HG02973 (cell line): ENCODE results near the gene GPBAR1.

Experiments
- ATAC-seq: cut with Tn5 transposase; IDR thresholded peaks from one replicate; pipeline ENCODE4 v1.9.1; 2021; ENCODE audit warnings: moderate library complexity; ENCODE audit not compliant: unreplicated experiment

The GPBAR1 gene

DNA sequence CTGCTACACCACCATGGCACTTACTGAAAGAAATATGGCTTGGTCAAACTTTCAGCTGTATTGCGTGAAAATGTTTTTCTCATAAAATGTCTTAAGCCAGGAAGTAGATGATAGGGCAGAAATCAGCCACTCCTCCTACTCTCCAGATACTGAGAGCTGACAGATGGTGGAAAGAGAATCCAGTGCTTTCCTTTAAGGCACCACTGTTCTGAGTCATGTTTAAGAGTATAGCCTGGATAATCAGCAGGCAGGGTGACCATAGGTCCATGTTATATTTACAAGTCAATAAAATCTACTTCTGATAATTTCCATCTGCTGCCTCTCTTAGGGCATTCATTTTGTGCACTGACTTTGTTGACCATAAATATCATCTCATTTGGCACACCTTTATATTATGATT is 21.9 kb upstream of the GPBAR1 start:
- no peak for ATAC-seq

DNA sequence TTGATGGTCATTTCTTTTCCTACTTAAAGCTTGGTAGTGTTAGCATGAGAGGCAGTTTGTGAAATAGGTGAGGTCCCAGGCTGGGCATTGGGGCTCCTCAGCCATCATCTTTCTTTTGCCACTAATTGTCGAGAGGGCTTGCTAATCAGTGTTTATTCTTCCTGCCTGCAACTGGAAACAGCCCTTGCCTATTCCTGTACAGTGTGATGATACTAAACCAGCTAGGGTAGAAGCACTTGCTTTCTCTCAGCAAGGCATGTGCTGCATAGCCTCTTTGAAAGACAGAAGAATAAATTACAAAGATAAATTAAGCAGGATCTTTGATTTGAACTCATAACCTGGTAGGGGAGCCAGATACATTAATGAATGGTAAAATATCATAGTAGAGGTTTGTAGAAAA is 16.6 kb upstream of the GPBAR1 start:
- ATAC-seq: no peak

DNA sequence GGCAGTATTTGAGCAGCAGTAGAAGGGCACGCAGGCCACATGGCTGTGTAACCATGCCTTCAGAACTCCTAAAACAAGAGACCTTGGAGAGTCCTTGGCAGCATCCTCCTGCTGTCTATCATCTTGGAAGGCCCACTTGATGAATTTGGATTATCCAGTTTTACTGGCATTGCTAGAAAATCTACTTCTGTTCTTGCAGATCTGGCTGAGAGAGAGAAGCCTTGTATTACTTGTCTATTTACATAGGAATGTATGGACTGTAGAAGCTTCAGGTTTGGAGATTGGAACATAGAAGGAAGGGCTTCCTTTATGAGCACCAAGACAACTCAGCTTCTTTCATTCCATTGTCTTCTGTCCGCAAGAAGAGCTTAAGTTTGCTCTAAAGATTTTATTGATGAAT is 16.1 kb upstream of the GPBAR1 start:
- ATAC-seq: no peak

DNA sequence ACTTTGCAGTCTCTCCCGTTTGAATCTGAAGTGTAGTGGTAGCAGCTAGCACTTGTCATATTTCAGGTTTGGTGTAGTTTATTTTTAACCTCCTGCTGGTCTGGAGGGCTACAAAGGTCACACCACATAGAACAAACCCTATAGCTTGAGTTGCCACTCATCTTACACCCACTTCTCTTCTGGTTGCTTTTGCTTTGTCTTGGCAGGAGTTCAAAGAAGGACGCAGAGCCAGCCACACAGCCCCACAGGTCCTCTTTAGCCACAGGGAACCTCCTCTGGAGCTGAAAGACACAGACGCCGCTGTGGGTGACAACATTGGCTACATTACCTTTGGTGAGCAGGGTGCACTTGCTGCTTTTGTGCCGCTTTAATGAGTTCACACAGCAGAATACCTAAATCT is 15.6 kb upstream of the GPBAR1 start:
- ATAC-seq: no peak

DNA sequence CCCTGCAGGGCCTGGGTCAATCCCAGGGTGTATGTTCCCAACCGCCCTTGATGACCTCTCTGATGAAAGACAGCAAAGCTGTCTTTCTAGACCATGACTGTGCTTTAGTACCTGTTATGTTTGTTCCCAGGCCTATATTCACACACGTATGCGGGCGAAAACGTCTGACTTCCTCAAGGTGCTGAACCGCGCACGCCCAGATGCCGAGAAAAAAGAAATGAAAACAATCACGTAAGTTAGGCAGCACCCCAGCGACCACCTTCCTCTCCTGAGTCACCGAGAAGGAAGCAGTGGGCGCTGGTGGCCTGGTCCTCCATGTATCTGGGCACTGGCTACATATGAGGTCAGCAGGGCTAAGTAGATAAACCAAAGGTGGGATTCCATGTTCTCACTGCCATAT is 11.1 kb upstream of the GPBAR1 start:
- ATAC-seq: no peak

DNA sequence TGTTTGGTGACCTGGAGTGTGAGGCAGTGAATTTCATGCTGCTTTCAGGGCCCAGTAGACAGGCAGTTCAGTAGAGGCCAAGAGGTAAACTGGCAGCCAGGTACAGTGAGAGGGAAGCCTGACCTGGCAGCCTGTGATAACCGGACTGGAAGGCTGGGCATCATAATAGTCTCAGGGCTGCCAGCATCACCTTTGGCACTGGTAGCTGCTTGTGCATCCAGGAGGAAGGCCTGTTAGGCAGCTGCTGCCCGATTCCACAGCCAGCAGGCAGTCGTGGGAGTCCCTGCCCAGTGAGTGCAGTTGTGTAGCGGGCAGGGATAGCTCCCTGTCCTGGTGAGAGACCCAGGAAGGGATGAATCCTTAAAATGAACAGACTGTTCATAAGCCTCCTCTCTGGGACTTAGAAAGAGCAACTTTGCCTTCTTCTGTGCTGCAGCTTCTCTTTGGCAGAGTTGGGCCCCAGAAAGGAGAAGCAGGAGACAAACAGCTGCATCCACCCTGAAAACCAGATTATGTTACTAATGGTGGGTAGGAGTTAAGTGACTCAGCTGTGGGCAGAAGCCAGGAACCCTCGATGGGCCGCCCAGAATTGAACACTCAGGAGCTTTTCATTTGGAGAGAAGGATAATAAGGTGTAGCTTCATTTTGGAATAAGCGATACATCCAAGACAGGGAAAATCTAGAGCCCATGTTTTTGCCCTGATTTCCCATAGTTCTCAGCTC is 8.1 kb upstream of the GPBAR1 start:
- no peak for ATAC-seq

DNA sequence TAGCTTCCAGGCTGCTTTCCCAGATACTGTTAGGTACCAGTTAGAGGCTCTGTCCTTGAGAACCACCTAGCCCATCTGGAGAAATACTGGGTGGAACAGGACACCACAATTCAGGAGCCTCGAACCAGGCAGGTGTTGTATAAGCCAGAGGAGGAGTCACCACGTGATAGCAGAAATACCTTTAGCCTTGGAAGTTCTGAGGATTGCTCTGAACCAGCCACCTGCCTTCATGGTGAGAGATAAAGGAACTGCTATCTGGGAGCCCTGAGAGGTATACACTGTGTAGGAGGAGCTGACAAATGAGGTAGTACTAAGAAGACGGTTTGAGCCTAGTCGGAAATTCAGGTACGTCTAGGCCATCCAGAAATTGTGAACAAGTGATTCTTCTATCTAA is 7.6 kb upstream of the GPBAR1 start:
- no peak for ATAC-seq

DNA sequence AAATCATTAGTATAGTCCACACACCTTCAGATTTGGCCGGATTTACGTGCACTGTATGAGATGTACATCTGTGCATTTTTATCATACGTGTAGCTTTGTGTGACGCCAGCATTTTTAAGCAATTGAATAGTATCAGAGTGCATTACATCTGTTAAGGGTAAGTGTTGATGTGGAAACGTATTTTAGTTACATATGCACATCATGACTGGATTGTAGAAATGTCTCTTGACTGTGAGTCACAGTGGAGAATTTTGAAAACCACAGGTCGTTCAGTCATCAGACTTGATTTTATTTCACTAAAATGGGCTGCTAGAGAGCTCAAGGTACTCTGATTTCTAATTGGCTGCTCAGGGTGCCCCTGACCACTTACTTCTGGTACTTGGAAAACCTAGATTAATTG is 5.4 kb upstream of the GPBAR1 start:
- no peak for ATAC-seq

DNA sequence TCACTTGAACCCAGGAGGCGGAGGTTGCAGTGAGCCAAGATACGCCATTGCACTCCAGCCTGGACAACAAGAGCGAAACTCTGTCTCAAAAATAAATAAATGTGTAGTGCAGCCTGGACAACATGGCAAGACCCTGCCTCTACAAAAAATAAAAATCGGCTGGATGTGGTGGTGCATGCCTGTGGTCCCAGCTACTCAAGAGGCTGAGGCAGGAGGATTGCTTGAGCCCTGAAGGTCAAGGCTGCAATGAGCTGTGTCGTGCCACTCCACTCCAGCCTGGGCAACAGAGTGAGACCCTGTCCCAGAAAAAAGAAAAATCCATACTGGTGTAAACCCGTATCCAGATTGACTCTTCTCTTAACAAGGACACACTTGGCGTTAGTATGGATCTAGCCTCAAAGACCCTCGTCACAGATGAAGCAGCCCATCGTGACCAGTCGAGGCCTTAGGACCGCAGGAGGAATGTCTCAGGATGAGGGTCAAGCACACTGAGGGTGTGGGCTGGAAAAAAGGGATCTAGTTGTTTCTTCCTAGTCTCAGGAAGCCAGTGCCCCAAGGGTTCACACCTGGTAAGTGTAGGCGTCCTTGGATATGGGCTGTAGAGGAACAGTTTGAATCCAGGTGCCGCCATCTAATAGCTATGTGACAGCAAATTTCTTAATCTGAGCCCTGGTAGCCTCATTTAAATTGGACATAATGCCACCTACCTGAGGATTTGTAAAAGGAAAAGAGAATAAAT is 4.0 kb upstream of the GPBAR1 start:
- ATAC-seq: peak; percentile 11

DNA sequence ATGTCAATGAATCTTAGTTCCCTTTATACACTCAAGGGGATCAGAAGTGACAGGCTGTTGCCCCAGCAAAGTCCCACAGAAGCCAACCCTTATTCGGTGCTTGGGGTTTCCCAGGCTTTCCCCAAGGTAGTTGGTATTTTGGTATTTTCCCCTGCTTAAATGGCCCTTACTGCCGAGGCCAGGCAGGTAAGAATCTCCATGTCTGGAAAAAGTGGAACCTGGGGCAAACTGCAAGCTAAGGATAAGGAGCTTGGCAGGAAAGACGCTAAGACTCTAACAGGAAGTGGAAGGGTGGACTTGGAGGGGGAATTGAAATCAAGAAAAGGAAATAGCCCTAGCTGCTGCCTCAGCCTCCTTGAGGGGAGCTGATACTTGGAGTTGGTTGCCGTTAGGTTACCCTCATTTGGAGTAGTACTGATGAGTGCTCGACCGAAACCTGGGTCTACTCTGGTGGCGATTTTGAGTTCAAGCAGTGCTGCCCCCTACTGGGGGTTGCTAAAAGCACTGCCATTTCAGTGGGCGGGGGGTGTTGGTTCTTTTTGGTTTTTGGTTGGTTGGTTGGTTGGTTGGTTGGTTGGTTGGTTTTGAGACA is 3.3 kb upstream of the GPBAR1 start:
- peak; percentile 74 for ATAC-seq

DNA sequence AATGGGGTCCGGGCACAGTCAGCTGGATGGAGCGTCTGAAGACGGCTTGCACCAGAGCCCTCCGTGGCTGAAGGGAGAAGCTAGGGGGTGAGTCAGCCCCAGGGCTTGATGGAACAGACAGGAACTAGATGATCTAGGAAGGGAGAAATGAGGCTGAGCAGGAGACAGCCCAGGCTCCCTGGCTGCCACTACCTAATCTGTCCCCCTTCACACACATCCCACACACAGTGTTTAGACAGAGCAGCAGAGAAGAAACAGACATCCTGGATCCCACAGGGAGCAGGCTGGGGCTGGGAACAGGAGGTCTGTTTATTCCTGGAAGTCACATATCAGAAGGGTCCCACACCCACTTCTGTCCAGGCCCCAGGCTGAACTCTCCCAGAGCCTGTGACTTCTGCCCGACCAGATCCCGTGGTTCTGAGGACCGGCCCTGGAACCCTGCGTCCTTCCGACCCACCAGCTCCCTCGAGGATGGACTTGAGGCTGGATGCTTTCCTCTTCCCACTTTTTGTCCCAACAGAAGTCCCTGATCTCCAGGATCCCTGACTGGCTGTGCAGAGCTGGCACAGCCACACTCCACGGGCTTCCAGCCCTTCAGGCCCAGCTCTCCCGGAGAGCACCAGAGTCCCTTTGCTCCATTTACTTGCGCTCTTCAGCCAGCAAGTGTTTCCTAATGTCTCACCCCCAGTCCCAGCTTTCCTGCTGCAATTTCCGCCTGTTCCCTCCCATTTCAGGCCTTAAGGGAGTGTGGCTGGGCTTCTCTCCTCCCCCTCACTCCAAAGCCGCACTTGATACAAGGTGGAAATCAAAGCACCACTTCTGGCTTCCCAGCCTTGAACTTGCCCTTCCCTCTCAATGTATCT is 1.5 kb upstream of the GPBAR1 start:
- no peak for ATAC-seq

DNA sequence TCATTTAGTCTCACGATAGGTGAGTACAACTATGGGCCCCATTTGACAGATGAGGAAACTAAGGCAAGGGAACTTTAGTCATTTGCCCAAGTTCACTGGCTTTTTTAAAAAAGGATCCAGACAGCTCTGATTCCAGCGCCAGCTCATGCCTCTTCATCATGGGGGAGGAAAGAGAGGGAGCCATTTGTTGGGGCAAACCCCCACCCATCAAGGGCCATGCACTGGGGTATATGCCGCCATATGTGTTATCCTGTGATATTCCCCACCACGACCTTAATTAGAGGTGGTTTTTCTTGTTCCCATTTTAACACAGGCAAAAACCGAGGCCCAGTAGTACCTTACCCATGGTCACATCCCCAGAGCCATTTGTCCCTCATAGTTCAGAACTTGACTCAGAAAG is 649 bp upstream of the GPBAR1 start:
- ATAC-seq: no peak

DNA sequence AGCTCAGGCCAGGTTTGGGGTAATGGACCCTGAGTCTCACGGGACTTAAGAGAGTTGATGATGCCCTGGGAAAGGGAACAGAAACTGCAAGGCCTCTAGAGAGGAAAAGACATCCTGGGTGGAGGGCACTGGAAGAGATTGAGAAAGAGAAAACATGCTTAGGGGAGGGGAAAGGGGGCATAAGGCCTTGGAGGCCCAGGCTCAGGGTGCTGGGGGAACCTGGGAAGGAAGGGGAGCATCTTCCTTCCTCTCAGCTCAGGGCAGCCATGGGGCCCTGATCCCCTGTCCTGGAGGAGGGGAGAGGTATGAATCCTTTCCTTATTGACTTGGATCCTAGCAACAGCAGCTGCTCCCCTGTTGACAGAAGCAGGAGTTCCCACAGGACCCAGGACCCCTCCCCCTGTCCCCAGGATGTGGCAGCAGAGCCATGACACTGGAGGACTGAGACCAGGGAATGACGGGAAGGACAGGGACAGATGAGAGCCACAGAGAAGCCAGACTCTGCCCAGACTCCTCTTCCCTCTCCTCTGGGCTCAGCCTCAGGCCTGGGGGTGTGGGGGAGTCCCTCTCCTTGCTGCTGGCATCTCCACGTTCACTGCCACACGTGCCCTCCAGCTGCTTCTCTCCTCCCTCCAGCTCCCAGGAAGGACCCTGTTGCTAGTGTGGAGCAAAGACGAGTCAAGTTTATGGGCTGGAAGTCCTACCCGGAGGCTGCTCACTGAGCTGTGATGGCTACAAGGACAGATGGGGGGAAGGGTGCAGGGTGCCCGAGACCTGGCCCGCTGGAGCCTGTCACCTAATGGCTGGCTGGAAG is 815 bp downstream of the GPBAR1 start:
- ATAC-seq: no peak

DNA sequence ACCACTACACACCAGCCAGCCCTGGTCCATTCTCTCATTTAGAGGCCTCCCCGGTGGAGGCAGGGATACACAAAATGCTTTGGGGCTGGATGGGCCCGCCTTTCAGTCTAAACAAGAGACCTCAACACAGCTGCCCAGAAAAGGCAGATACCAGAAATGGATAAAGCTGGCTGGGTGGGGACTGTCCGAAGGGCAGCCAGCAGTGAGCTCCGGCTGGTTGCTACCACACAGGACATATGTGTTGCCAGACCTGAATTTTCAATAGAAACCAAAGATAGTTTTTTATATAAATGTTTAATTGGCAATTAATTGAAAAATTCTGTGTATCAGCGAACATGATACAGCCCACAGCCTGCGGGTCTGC is 1.4 kb downstream of the GPBAR1 start:
- ATAC-seq: no peak

DNA sequence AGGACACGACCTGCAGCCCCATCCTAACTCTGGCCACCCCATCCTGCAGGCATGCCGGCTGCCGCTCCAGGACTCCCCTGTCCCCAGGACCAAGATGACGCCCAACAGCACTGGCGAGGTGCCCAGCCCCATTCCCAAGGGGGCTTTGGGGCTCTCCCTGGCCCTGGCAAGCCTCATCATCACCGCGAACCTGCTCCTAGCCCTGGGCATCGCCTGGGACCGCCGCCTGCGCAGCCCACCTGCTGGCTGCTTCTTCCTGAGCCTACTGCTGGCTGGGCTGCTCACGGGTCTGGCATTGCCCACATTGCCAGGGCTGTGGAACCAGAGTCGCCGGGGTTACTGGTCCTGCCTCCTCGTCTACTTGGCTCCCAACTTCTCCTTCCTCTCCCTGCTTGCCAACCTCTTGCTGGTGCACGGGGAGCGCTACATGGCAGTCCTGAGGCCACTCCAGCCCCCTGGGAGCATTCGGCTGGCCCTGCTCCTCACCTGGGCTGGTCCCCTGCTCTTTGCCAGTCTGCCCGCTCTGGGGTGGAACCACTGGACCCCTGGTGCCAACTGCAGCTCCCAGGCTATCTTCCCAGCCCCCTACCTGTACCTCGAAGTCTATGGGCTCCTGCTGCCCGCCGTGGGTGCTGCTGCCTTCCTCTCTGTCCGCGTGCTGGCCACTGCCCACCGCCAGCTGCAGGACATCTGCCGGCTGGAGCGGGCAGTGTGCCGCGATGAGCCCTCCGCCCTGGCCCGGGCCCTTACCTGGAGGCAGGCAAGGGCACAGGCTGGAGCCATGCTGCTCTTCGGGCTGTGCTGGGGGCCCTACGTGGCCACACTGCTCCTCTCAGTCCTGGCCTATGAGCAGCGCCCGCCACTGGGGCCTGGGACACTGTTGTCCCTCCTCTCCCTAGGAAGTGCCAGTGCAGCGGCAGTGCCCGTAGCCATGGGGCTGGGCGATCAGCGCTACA is 2.1 kb downstream of the GPBAR1 start:
- ATAC-seq: no peak

DNA sequence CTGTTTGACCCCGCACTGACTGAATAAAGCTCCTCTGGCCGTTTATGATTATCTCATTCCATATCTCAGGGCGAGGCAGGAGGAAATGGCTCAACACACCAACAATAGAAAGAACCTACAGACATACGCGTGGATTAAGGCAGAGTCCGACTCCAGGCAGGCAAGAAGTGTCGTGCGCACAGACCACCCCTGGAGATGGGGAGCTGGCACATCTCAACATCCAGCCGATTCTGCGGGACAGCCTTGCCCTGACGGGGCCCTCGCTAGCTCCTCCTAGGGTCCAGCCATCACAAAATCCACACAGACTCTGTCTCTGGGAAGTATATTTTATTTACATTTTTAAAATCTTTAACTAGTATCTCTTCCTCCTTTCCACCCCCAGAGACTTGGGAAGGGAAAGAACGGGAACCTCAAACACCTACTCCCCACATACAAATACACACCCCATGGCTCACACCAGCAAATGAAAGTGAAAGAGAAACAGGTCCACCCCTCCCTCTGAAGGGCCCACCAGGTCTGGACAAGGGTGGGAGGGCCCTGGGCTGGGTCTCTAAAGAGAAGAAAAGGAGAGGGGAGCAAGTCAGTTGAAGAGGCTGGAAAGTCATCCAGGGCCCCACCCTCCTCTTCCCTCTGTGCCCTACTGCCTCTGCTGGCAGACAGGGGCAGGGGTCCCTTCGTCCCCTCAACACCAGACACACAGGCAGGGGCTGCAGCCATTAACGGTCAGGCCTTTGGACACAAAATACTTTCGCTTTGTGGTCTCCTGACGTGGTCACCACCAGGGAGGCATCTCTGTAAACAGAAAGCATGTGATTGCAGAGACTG is 3.2 kb downstream of the GPBAR1 start:
- ATAC-seq: no peak

DNA sequence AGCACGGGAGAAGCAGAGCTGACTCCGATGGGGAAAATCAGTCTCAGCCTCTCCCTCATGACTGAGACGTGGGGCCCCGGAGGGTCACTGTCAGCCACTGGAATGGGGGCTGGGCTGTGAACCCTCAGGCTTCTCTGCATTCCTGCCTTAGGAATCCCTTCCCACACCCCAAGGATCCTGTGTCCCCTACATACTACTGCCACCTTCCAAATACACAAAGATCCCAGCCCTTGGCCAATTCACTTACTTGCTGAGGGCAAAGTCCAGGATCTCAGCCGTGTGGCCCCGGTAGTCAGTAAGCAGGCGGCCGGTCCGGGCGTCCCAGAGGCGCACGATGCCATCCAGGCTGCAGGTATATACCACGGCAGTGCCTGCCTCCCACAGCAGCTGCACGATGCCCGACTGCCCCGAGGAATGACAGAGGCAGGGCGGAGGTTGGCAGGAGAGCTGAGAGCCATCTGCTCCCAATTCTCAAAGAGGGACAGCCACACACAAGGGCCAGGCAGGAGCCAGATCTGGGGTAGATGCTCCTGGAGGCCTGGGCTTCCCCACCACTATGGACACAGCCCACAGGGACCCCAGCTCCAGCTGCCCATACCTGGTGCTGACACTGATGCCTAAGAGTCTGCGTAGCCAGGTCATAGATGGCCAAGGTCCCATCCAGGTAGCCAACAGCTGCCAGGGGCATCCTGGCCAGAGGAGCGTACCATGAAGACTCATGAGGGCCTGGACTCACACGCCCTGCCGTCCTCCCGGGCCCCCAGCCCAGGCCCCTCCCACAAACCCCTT is 4.2 kb downstream of the GPBAR1 start:
- ATAC-seq: no peak

DNA sequence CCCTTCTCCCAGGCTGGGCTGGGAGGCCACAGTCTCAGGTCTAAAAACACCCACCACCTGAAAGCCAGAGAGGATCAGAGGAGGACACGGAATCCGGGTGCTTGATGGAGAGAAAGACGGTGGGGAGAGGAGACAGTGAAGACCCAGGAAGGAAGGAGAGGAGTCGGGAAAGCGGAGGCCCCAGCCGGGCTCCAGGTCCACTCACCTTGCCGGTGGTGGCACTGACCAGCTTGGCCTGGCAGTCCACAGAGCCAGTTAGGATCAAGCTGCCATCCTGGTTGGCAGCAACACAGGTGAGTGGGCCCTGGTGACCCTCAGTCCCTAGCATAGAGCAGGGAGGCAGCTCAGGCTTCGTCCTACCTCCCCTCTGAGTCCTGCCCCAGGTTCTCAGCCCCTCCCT is 4.8 kb downstream of the GPBAR1 start:
- no peak for ATAC-seq
